ENCODE measurements around the gene TEC. TPM values are rescaled to one million over a fixed set of nuclear protein-coding genes. Genes with fewer than 3 reads are reported as not detected.

The TEC gene
- polyA plus RNA-seq, 1 donor from 2014 or later = not detected

DNA sequence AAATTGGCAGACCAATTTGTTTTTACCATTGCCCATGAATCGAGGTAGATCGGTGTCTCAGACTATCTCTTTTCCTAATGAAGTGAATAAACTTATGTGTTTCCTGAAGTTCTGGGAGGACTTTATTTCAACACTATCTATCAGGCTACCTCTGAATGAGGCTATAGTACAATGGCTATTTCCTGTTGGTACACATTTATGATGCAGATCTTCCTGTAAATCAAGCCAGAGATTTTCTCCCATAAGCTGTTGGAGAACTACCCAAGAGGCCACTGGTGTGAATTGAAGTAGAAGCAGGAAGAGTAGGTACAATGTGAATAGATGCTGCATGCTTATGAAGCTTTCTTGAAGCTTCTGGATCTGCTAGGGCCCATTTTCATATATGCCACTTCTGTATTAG lies 151.6 kb downstream of the TEC start:
- Histone ChIP-seq H3K27ac (ENCODE audit: low read length) (no peak overlapping the region), H3K36me3 (ENCODE audit: insufficient read depth, low read length) (no peaks in the 10 kb centered on the region), H3K9ac (ENCODE audit: low read length) (no peak overlapping the region), H3K9me2 (ENCODE audit: insufficient read depth, low read length) (no peaks in the 10 kb centered on the region), H2AFZ (ENCODE audit: low read depth, low read length) (no peak overlapping the region), H3F3A (ENCODE audit: insufficient read depth, low read length, poor library complexity, severe bottlenecking) (no peaks in the 10 kb centered on the region), H3K9me3 (ENCODE audit: low read length) (no peaks in the 10 kb centered on the region), H3K79me2 (replicated peaks; ENCODE audit: insufficient read depth, low read length) (no peaks in the 10 kb centered on the region), H3K27me3 (ENCODE audit: insufficient read depth, low read depth, low read length) (no peaks in the 10 kb centered on the region), H3K4me3 (ENCODE audit: low read length) (no peak overlapping the region), H4K20me1 (ENCODE audit: insufficient read depth) (no peaks in the 10 kb centered on the region), H3K4me2 (ENCODE audit: low read length) (no peak overlapping the region)
- TF ChIP-seq TAF1 (IDR thresholded peaks at IDR 0.05; ENCODE audit: low read depth) (no peak), SMC3 (conservative IDR thresholded peaks at IDR 0.05; ENCODE audit: poor library complexity) (no peak)

DNA sequence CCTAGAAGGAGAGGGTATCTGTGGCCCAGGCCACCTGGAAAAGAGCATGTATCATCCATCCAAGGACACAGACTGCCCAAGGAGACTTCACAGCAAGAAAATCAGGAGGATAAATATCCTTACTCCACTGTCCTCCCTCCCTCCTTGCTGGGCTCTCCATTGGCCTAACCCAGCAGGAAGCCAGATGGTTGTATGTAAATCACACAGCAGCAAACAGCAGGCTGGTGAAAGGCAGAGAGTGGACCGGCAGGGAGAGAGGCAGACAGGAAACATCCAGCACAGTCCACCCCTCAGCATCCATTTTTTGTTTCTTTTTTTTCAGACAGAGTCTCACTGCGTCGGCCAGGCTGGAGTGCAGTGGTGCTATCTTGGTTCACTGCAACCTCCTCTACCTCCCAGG lies 153.1 kb downstream of the TEC start:
- H3K4me3 ChIP-seq (ENCODE audit: low read length) = no peak overlapping the region

DNA sequence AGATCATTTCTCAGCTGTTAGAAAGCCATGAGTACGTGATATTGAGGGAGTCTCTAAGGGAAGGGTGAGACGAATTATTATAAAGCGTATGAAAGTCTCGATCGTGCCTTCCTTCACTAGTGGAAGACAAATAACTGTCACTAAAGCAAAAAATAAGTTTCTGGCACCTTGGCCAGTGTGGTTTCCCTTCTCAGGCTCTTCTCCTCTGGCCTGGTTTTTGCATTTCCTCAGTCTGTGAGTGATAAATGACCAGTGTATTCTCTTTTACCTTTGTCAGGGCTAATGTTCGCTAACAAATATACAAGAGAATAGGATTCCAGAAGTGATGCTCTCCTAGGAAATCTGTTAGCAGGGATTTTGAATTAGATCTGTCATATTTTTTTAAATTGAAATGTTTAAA lies 155.2 kb downstream of the TEC start:
- H3F3A ChIP-seq (ENCODE audit: insufficient read depth, low read length, poor library complexity, severe bottlenecking) = no peaks in the 10 kb centered on the region
- no peaks in the 10 kb centered on the region for H4K20me1 ChIP-seq (ENCODE audit: insufficient read depth)
- H3K27ac ChIP-seq (ENCODE audit: low read length) = no peak overlapping the region
- H3K9ac ChIP-seq (ENCODE audit: low read length) = no peak overlapping the region
- no peaks in the 10 kb centered on the region for H3K27me3 ChIP-seq (ENCODE audit: insufficient read depth, low read depth, low read length)
- H3K9me2 ChIP-seq (ENCODE audit: insufficient read depth, low read length) = no peaks in the 10 kb centered on the region
- H3K79me2 ChIP-seq (replicated peaks; ENCODE audit: insufficient read depth, low read length) = no peaks in the 10 kb centered on the region
- no peak overlapping the region for H3K4me3 ChIP-seq (ENCODE audit: low read length)
- no peaks in the 10 kb centered on the region for H3K9me3 ChIP-seq (ENCODE audit: low read length)
- H3K36me3 ChIP-seq (ENCODE audit: insufficient read depth, low read length) = no peaks in the 10 kb centered on the region
- no peak overlapping the region for H3K4me2 ChIP-seq (ENCODE audit: low read length)
- no peak overlapping the region for H2AFZ ChIP-seq (ENCODE audit: low read depth, low read length)
- no peak for TF ChIP-seq MXI1 (conservative IDR thresholded peaks at IDR 0.05; ENCODE audit: poor library complexity, severe bottlenecking)
- no peak for TF ChIP-seq SMC3 (conservative IDR thresholded peaks at IDR 0.05; ENCODE audit: poor library complexity)
- TF ChIP-seq EP300 (conservative IDR thresholded peaks at IDR 0.05; ENCODE audit: poor library complexity, severe bottlenecking) = no peak
- no peak for TF ChIP-seq TAF1 (IDR thresholded peaks at IDR 0.05; ENCODE audit: low read depth)
- no peak for TF ChIP-seq RAD21 (conservative IDR thresholded peaks at IDR 0.05)
- no peak for TF ChIP-seq POLR2AphosphoS5 (IDR thresholded peaks at IDR 0.05)
- no peak for TF ChIP-seq EZH2 (IDR thresholded peaks at IDR 0.05; ENCODE audit: borderline replicate concordance, insufficient read depth, low read length, poor library complexity, severe bottlenecking)
- TF ChIP-seq, protein P1, sequence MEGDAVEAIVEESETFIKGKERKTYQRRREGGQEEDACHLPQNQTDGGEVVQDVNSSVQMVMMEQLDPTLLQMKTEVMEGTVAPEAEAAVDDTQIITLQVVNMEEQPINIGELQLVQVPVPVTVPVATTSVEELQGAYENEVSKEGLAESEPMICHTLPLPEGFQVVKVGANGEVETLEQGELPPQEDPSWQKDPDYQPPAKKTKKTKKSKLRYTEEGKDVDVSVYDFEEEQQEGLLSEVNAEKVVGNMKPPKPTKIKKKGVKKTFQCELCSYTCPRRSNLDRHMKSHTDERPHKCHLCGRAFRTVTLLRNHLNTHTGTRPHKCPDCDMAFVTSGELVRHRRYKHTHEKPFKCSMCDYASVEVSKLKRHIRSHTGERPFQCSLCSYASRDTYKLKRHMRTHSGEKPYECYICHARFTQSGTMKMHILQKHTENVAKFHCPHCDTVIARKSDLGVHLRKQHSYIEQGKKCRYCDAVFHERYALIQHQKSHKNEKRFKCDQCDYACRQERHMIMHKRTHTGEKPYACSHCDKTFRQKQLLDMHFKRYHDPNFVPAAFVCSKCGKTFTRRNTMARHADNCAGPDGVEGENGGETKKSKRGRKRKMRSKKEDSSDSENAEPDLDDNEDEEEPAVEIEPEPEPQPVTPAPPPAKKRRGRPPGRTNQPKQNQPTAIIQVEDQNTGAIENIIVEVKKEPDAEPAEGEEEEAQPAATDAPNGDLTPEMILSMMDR (IDR thresholded peaks at IDR 0.05; ENCODE audit: poor library complexity, severe bottlenecking) = no peak

More for the DNA sequence above, 153.1 kb downstream of the TEC start:
- no peaks in the 10 kb centered on the region for H4K20me1 ChIP-seq (ENCODE audit: insufficient read depth)
- H3K27me3 ChIP-seq (ENCODE audit: insufficient read depth, low read depth, low read length) = no peaks in the 10 kb centered on the region
- no peaks in the 10 kb centered on the region for H3K79me2 ChIP-seq (replicated peaks; ENCODE audit: insufficient read depth, low read length)
- no peaks in the 10 kb centered on the region for H3K9me3 ChIP-seq (ENCODE audit: low read length)
- H3K4me2 ChIP-seq (ENCODE audit: low read length) = no peak overlapping the region
- H3K9ac ChIP-seq (ENCODE audit: low read length) = no peak overlapping the region
- no peak overlapping the region for H3K27ac ChIP-seq (ENCODE audit: low read length)
- TF ChIP-seq TAF1 (IDR thresholded peaks at IDR 0.05; ENCODE audit: low read depth) = no peak
- no peak for TF ChIP-seq EP300 (conservative IDR thresholded peaks at IDR 0.05; ENCODE audit: poor library complexity, severe bottlenecking)
- TF ChIP-seq, protein P2, sequence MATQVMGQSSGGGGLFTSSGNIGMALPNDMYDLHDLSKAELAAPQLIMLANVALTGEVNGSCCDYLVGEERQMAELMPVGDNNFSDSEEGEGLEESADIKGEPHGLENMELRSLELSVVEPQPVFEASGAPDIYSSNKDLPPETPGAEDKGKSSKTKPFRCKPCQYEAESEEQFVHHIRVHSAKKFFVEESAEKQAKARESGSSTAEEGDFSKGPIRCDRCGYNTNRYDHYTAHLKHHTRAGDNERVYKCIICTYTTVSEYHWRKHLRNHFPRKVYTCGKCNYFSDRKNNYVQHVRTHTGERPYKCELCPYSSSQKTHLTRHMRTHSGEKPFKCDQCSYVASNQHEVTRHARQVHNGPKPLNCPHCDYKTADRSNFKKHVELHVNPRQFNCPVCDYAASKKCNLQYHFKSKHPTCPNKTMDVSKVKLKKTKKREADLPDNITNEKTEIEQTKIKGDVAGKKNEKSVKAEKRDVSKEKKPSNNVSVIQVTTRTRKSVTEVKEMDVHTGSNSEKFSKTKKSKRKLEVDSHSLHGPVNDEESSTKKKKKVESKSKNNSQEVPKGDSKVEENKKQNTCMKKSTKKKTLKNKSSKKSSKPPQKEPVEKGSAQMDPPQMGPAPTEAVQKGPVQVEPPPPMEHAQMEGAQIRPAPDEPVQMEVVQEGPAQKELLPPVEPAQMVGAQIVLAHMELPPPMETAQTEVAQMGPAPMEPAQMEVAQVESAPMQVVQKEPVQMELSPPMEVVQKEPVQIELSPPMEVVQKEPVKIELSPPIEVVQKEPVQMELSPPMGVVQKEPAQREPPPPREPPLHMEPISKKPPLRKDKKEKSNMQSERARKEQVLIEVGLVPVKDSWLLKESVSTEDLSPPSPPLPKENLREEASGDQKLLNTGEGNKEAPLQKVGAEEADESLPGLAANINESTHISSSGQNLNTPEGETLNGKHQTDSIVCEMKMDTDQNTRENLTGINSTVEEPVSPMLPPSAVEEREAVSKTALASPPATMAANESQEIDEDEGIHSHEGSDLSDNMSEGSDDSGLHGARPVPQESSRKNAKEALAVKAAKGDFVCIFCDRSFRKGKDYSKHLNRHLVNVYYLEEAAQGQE (IDR thresholded peaks at IDR 0.05; ENCODE audit: borderline replicate concordance) = no peak
- TF ChIP-seq, protein P1 (IDR thresholded peaks at IDR 0.05; ENCODE audit: poor library complexity, severe bottlenecking) = no peak
- TF ChIP-seq SMC3 (conservative IDR thresholded peaks at IDR 0.05; ENCODE audit: poor library complexity) = no peak
- H3F3A ChIP-seq (ENCODE audit: insufficient read depth, low read length, poor library complexity, severe bottlenecking) = no peaks in the 10 kb centered on the region
- H3K36me3 ChIP-seq (ENCODE audit: insufficient read depth, low read length) = no peaks in the 10 kb centered on the region
- no peak overlapping the region for H2AFZ ChIP-seq (ENCODE audit: low read depth, low read length)
- no peaks in the 10 kb centered on the region for H3K9me2 ChIP-seq (ENCODE audit: insufficient read depth, low read length)
